GM18873 (cell line): ENCODE measurements around the gene GTF2IRD1.
"Not testable (repeated sequence)": the region's sequence is repeated elsewhere in the genome, so short reads cannot be mapped to it uniquely, and the experiment has no call there.

ENCODE experiments used
- ATAC-seq: cut with Tn5 transposase; IDR thresholded peaks from one replicate; pipeline ENCODE4 v1.9.1; 2021; ENCODE audit warnings: mild to moderate bottlenecking, moderate library complexity, moderate number of reproducible peaks; ENCODE audit not compliant: unreplicated experiment, low FRiP score

Gene GTF2IRD1

DNA sequence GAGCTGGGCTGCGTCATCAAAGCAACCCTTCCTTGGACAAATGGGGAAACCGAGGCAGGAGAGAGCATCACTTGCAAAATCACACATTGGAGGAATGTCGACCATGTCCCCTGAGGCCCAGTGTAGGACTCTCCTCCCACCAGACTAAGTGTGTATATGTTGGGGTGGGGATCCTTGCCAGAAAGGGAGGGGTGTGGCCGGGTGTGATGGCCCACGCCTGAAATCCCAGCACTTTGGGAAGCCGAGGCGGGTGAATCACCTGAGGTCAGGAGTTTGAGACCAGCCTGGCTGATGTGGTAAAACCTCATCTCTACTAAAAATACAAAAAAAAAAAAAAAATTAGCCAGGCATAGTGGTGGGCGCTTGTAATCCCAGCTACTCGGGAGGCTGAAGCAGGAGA is 23.3 kb upstream of the GTF2IRD1 start:
- ATAC-seq, result not testable (repeated sequence)

DNA sequence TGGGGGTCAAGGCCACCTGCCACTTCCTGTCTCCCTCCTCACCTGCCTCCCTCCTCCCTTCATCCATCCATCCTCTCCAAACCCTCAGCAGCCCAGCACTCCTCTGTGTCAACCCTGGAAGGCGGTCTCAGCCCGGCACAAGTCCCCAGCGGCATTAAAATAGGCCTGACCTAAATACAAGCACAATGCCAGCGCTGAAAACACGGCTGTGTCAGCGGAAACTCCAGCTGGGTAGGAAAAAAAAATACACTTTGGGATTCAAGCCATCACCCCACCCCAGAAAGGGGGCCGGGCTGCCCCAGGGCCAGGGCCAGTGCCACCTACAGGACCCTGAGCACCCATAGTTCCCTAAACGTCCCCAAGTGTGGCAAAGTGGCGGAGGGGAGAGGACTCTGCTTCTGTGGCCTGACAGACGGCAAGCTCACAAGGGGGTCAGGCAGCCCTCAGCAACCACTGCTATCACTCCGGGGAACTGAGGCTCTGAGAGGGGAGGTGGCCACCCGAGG is 22.7 kb upstream of the GTF2IRD1 start:
- ATAC-seq, result no peak

DNA sequence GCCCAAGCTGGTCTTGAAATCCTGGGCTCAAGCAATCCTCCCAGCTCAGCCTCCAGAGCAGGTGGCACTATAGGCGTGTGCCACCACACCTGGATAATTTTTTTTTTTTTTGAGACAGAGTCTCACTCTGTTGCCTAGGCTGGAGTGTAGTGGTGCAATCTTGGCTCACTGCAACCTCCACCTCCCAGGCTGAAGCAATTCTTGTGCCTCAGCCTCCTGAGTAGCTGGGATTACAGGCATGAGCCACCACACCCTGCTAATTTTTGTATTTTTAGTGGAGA is 16.5 kb upstream of the GTF2IRD1 start:
- not testable (repeated sequence) for ATAC-seq

DNA sequence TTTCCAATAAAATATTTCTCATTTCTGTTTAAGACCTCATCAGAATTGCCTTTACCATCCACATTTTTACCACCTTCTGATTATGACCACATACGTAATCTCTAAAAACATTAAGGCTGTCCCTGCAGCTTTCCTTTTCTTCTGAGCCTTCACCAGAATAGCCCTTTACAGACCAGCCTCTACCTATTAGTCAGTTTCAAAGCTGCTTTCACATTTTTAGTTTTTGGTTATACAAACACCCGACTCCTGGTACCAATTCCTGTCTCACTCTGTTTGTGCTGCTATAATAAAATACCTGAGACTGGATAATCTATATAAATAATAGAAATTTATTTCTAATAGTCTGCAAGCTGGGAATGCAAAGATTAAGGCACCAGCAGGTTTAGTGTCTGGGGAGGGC is 15.4 kb upstream of the GTF2IRD1 start:
- no peak for ATAC-seq

DNA sequence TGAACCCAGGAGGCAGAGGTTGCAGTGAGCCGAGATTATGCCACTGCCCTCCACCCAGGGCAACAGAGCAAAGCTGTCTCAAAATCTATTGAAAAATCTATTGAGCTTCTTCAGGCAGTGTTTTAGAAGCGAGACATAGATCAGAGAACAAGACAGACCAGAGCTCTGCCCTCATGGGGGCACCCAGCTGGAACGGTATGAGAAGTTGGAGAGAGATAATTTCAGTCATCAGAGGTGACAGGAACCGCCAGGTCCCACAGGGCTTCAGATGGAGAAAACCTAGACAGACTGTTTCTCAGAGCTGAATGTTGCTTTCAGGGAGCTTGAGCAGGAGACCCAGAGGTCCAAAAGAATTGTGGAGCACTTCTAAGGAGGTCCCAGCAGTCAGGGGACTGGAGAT is 14.2 kb upstream of the GTF2IRD1 start:
- no peak for ATAC-seq

DNA sequence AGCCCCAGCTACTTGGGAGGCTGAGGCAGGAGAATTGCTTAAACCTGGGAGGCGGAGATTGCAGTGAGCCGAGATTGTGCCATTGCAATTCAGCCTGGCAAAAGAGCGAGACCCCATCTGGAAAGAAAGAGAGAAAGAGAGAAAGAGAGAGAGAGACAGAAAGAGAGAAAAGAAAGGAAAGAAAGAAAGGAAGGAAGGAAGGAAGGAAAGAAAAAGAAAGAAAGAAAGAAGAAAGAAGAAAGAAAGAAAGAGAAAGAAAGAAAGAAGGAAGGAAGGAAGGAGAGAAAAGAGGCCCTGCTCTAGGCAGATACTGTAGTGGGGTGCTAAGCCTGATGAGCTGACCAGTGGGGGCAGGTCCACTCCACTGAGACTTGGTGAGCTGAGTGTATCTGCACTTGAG is 13.6 kb upstream of the GTF2IRD1 start:
- ATAC-seq, result not testable (repeated sequence)

DNA sequence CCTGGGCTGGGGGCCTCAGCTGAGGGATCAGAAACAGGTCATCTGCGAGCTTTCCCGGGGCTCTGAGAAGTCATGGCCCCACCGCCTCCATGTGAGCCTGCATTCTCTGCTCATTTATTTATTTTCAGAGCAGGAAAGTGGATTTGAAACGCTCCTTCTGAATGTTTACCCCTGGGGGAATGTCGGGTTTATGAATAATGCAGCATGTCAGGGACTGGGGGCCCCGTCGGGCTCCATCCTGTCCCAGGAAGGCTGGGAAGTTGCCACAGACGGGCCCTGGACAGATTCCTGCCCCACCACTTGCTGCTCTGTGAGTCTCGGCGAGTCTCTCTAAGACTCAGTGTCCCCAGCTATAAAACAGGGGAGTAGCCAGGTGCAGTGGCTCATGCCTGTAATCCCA is 11.9 kb upstream of the GTF2IRD1 start:
- no peak for ATAC-seq

DNA sequence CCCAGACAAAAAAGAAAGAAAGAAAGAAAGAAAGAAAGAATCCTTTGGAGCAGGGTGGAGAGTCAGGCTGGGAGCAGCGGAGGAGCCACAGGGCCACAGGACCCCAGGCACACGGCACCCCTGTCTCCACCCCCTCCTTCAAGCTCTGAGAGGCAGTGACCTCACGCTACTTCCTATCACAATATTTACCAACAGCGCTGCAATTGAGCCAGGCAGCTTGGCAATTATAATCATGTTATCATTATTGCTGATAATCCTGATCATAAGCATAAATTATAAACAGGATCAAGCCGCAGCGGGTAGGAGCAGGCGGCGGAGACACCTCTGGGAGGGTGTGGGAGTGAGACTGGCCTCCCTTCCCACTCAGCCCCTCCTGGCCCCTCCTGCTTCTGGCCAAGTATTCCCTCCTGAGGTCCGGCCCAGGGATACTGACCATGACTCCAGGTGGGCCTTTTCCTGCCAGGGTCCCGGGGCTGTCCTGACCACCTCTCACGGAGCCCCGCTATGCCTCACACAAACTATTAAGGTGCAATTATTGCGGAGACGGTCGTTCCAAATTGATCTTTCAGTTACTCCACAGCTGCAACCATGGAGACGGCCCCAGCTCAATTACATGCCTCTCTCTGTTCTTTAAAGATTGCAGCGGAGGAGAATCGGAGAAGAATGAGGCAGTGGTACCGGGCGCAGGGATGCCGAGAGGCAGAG is 10.0 kb upstream of the GTF2IRD1 start:
- ATAC-seq, result no peak

DNA sequence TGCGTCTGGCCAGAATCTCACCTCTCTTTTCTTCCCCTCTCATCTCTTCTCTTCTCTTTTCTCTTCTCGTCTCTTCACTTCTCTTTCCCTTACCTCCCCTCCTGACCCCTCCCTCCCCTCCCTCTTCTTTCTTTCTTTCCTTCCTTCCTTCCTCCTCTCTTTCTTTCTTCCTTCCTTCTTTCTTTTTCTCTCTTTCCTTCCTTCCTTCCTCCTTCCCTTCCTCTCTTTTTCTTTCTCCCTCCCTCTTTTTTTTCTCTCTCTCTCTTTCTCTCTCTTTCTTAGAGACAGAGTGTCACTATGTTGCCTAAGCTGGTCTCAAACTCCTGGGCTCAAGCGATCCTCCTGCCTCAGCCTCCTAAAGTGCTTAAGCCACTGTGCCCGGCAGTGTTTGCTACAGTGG is 4.6 kb upstream of the GTF2IRD1 start:
- ATAC-seq, result no peak

DNA sequence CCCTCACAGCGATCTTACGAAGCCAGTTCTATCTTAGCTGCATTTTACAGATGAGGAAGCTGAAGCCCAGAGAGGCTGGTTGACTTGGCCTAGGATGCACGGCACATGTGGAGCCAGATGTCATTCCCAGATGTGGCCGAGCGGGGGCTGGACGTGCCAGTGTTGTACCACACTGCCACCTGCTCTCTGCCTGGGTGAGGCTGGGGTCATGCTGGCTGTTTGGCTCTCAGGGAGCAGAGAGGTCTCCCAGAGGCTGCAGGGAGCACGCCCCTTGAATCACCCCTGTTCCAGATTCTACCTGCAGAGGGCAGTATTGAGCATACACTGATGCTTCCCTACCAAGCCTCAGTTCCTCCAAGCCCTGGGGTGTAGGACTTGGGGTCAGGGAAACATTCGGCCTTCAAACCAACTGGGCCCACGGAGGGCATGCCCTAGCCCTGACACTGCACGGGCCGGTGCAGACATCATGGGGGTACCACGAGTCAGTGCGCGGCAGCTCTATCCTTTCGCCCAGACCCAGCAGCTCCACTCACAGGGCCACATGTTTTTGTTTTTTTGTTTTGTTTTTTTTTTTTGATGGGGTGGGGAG is 3.8 kb upstream of the GTF2IRD1 start:
- no peak for ATAC-seq

DNA sequence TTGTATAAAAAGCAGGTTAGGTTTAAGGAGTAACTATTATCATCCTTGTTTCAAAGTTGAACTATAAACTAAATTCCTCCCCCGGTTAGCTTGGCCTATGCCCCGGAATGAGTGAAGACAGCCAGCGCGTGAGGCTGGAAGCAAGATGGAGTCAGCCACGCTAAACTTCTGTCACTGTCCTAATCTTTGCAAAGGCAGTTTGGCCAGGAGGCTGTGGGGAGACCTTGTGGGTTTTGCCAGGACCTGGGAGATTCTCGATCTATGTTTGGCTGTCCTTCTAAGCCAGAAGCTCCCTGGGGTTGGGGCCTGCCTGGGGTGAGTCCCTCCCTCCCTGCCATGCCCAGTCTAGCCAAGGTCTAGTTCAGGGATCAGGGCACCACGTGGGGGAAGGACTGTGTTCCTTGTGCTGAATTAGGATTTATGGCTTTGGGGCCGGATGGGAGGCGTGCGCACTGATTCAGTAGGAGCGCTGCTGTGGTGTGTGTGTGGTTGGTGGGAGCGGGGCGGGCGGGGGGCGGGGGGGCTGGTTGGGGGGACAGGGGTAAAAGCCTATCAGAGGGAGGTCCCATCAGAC is 871 bp upstream of the GTF2IRD1 start:
- ATAC-seq, result no peak

DNA sequence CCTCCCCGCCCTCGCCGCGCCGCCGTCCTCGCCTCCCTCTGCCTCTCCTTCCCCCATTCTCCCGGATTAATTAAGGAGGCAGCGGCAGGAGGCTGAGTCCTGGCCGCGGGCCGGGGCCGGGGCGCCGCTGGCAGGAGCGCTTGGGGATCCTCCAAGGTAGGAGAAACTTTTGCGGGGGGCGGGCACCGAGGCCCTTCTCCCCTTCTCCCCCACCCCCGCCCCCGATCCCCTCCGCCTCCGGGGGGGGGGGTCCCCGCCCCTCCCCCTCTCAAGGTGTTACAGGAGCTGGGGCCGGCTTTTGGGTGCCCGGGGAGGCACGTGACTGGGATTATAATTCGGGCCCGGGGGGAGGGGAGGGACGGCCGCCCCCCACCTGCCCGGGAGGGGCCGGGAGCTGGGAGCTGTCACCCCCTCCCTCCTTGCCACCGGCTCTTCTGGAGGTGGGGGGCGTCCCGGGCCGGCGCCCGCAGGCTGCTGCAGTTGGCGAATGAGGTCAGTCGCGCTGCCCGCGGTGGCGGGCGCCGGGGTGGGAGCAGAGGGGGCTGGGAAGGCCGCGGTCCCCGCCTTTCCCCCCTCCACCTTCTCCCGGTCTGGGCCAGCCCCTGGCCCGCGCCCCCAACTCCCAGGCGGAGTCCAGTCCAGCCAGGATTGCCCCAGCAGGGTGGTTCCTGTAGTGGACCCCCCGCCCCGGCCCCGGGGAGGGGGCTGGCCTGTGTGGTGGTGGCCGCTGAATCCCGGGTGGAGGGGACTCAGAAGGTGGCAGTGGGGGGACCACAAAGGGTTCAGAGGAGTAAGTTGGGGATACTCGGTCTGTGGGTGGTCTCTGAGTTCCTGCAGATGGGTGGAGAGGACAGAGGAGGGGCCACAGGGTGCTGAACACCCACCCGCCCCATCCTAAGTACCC is 567 bp downstream of the GTF2IRD1 start:
- ATAC-seq, result no peak

DNA sequence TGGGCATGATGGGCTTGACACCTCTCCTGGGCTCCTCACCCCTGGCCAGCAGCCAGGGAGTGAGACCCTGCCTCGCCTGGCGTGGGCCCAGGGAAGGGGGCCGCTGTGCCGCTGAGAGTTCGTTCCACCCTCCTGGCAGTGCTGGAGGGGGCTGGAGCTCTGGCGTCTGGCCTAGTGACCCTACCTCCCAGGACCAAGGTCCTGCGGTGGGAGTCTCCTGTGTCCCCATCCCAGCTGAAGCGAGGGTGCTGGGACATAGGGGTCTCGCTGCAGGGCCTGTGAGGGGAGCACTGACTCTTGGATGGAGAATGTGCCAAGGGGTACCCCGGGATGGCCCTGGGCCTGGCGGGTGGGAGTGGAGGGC is 1.2 kb downstream of the GTF2IRD1 start:
- ATAC-seq, result no peak

DNA sequence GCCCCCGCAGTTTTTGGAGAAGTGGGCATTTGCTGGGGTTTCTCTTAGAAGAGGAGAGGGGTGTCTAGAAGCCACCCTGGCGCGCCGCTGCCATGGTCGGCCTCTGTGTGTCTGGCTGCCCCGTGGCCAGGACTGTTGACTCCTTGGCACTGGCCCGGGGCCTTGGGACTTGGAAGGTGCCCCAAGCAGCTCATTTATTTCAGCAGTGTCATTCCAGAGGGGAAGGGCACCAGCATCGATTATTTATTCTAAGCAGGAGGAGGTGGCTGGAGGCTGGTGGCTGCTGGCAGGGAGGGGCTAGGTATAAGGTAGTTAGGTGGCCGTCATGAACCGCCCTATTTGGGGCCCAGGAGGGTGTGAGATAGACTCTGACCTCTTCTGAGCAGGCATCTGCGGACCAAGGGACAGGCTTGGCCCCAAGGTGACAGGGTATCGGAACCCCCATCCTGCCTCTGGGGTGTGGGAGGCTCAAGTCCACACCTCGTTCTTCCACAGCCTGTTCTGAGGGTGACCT is 1.6 kb downstream of the GTF2IRD1 start:
- ATAC-seq, result no peak

DNA sequence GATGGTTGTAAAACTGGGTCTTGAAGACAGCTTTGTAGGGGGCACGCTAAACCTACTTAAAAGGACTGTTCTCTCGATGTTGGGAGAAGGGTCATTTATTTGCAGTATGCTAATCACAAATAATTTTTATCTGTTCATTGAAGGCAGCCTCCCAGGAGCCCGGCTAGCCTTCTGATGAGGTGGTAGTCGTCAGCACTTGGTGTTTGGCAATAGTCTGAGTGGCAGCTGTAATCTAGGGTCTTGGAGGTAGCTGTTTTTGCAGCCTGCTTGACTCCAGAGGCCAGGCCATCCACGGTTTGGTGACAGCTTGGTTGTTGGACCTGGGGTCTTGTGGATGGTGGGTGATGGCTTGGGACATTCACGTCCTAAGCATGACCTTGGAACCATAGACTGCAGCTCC is 2.2 kb downstream of the GTF2IRD1 start:
- ATAC-seq, result no peak

DNA sequence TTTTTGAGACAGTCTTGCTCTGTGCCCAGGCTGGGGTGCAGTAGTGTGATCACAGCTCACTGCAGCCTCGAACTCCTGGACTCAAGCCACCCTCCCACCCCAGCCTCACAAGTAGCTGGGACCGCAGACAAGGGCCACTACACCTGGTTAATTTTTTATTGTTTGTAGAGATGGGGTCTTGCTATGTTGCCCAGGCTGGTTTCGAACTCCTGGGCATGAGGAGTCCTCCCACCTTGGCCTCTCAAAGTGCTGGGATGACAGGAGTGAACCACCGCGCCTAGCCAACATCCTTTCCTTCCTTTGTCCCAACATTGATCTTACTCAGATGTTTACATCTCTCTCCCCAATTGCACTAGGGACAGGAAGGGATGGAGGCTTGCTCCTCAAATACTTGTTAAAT is 3.3 kb downstream of the GTF2IRD1 start:
- no peak for ATAC-seq

DNA sequence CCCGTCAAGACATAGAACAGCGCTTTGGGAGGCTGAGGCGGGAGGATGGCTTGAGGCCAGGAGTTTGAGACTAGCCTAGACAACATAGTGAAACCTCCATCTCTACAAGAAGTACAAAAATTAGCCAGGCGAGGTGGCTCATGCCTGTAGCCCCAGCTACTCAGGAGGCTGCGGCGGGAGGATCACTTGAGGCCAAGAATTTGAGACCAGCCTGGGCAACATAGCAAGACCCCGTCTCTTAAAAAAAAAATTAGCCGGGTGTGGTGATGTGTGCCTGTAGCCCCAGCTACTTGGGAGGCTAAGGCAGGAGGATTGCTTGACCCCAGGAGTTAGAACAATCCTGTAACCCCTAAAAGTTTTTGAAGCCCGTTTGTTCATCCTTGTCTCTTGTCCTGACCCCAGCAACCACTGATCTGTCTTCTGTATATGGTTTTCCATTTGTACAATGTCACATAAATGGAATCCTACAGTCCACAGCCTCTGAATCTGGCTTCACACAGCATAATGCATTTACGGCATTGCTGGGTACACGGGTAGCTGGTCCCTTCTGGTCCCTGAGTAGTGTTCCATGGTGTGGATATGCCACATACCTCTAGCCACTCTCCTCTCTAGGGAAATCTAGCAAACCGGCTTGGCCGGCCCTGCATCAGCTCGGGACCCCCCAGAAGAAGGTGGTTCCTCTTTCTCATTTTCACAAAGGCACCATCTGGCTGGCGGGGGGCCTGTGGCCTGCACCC is 8.4 kb downstream of the GTF2IRD1 start:
- no peak for ATAC-seq

DNA sequence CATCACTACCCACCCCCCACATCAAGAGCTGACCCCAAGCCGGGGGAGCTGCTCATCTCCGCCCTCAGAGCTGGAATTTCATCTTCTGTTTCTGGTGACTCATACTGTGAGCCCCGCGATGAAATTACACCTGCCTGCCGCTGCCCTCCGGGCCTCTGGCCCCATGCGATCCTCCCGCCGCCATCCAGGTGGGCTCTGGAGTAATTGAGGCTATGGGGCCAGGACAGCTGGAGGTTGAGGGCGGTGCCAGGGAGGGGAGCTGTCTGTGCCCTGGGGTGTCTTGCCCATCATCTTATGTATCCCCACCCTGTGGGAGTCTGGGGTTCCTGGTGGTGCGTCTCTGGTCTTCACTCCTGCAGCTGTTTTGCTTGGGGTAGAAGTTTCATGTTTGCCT is 9.0 kb downstream of the GTF2IRD1 start:
- ATAC-seq, result no peak

DNA sequence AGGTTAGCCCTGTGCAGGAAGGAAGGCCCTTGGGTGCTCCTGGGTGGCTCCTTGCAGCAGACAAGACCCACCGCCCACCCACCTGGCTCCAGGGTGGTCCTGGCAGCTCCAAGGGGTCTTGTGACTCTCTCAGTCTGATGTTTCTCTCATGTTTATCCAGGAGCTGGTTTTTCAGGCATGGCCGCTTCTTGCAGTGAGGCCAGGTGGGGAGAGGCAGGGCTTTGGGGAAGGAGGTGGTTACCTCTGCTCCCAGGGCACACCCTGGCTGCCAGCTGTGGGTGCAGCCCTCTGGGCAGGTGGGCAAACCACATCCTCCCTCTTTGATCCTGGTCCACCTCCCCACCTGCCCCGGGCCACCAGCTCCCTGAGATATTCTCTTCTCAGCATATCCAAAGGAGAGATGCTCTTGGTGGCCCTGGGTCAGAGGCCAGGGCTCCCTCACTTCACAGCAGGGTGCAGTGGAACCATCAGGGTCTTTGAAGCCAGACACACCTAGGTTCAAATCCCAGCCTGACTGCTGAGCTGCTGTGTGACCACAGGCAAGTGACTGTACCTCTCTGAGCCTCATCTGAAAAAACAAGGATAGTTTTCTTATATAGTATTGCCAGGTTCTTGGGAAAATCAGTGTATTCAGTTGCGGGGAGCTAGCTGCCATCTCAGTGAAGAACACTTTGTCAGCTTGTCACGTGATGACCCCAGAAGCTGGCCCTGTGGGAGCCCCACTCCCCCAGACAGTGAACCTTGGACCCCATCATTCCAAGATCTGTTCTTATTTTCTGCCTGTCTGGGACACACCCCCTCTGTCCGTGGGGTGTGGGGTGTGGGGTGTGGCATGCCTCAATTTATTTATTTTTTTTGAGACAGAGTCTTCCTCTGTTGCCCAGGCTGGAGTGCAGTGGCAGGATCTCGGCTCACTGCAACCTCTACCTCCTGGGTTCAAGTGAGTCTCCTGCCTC is 11.5 kb downstream of the GTF2IRD1 start:
- ATAC-seq, result no peak
